GM19395 (cell line): ENCODE results near the gene SMIM35.

Source experiments
- ATAC-seq: cut with Tn5 transposase; IDR thresholded peaks from one replicate; pipeline ENCODE4 v1.9.1; 2021; ENCODE audit warnings: mild to moderate bottlenecking, moderate library complexity; ENCODE audit not compliant: unreplicated experiment

Gene SMIM35

DNA sequence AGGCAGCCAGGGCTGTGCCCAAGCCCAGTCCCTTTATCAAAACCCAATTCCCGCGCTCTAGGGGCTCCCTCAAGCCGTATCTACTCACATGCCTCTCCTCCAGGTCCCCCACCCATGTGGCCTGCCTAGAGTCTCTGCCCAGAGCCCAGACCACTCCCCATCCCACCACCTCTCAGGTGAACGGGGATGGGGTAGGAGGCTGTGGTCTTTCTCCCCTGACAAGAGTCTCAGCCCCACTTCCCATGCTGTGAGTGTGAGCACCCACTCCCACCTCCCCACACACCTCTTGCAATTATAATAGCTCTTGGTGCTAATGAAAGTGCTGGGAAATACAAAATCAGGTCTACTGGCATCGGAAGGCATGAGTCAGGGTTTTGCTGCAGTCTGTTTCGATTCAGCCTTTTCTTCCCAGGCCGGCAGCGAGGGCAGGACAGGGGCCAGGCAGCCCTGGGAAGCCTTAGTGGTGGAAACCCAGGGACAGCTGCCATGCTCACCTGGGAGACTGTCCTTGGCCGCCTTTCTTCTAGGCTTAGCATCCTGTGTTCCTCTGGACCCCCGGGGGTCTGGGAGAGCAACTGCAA is 26.6 kb downstream of the SMIM35 start:
- no peak for ATAC-seq

DNA sequence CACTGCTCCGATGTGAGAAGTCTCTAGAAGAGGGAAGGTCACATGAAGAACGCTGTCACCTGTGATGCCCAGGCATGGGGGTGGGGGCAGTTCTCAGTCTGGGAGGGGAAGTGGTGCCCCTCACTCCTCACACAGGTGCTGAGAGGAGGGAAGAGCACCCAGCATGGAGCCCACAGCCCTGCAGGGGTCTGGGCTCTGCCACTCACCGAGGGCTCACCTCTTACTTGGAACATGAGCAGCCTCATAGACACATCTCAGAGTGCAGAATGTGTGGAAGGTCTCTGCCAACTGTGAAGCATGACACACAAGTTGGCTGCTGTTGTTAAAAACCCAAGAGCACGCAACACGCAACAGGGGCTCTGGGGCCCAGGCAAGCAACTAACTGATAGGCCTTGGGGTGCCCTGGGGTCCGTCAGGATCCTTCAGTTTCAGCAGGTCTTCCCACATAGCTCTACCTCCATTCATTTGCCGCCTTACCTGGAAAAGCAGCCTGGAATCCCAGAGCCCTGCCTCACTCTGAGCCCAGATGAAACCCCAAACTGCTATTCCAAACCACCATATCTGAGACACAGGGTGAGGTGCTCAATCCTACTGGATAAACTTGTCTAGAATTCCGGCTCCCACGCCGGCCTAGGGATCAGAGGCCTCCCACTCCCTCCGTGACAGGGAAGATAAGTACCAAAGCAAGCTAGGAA is 27.4 kb downstream of the SMIM35 start:
- no peak for ATAC-seq

DNA sequence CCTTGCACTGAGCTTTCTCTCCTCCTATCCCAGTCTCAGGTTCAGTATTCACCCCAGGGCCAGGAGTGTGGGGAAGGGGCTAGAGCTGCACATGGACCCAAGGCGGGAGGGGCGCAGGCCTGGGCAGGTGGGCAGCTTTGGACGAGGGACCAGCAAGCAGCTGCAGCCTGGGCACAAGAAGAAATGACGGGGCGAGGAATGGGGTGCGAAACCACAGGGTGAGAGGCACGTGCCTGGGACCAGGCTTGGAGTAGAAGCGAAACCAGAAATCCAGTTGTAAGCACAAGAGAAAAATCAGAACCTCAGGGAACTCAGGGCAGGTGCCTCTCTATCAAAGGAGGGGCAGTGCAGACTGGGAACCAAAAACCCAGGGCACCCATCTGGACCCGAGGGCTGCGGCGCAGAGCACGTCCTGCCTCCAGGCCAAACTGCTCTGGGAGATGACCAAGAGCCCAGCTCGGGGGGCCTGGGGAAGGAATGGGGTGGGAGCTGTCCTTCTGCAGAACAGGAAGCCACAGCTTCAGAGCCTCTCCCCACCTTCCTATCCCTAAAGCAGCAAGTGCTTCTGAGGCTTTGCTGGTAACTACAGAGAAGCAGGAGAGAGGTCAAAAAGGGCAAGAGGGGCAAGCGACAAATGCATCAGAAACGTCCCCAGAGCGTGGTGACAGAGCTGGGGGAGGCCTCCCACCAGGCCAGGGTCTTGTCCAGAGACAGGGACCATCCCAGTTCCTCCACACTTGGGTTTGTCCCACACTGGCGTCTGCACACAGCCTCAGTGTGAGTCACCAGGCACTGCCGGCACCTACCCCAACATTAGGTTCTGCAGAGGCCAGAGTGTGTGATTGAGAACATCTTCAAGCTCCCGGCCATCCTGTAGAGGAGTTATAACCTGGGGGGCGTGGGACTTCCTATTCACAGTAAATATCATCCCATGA is 28.2 kb downstream of the SMIM35 start:
- ATAC-seq, result no peak

DNA sequence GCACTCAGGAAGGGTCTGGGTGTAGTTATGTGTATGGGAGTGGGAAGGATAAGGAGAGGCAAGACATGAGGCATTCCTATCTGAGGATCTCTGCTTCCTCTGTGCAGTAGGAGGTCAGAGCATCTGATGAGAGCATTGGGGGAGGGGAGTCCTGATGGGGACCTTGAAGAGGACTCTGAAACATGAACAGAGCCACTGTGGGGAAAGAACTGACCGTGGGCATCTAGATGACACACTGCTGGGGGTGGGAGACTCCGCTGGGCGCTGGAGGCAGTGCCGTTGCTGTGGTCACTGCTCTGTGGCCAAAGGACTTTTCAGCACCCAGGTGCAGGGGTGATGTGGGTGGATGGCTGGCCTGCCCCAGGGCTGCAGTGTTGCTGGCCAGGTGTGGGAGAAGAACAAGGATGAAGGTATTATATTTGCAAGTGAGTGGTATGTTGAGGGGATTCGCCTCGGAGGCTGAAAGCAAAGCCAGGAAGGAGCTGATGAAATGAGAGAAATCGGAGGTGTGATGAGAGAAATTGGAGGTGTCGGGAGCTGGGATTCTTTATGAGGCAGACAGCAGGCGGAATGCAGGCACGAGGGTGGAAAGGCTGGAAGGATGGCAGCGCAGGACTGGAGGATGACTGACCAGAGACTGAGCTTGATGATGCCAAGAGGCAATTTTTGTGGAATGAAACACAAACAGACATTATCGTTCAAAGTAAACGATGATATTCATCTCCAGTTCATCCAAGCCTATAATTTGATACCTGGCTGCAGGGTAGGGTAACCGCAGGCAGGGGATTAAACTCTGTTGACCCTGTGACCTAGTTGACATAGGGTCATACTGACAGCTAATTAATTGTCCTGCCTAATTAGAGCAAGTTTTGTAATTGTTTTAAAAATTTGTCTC is 29.3 kb downstream of the SMIM35 start:
- no peak for ATAC-seq

DNA sequence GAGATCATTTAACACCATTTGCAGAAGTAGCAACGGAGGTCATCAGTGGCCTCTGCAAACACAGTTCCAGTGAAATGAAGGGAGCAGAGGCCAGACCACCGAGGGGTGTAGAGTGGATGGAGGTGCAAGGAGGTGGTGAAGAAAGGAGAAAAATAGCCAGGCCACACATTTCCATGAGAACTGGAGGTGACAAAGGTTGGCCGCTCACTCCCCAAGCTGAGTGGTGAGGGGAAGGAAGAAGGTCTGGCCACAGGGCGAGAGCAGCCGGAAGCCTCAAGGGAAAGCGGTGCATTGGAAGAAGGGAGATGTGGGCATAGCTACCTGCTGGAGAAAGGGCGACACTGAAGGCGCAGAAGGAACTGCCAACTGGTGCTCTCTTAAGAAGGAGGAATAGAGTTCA is 30.0 kb downstream of the SMIM35 start:
- ATAC-seq, result no peak

DNA sequence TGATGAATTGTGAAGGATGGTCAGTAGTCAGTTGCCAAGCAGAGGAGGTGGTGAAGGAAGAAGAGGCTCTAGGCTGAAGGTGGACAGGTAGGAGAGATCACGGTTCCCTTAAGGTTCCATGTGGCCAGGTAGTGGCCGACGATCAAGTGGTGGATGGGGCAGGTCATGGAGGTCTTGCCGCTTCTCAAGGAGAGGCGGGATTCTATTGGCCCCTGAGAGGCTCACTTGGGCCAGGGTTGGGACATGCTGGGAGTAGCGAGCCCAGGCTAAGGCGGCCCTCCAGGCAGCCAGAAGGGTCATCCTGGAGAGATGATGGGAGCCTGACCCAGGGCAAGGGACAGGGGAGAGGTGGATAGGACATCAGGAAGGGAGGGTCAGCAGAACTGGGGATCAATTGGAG is 30.8 kb downstream of the SMIM35 start:
- no peak for ATAC-seq

DNA sequence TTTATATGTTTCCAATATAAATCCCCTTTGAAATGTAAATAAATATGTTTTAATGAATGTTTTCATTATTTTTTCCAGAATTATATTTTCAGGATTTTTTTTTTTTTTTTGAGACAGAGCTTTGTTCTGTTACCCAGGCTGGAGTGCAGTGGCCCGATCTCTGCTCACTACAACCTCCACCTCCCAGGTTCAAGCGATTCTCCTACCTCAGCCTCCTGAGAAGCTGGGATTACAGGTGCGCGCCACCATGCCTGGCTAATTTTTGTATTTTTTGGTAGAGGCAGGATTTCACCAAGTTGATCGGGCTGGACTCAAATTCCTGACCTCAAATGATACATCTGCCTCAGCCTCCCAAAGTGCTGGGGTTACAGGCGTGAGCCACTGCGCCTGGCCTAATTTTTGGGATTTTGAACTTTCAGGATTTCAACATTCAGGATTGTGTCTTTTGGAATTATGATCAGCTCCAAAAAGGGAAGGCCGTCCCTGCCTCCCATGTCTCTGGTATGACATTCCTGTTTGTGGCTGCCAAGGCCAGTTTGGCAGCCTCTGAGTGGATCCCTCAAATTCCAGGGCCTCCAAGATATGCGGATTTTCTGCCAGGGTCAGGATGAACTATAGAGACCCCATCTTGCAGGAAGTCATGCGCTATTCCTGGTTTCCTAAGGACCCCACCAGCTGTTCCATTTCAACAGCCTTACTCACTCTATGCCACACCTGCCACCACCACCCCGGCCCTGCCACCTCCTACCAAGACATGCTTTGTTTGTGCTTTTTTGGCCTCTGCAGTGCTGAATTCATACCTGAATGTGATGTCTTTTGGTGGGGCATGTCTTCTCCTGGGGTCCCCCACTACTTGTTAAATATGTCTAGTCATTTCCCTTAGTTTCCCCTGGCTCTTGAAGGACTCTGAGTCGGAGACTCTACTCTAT is 31.8 kb downstream of the SMIM35 start:
- no peak for ATAC-seq

DNA sequence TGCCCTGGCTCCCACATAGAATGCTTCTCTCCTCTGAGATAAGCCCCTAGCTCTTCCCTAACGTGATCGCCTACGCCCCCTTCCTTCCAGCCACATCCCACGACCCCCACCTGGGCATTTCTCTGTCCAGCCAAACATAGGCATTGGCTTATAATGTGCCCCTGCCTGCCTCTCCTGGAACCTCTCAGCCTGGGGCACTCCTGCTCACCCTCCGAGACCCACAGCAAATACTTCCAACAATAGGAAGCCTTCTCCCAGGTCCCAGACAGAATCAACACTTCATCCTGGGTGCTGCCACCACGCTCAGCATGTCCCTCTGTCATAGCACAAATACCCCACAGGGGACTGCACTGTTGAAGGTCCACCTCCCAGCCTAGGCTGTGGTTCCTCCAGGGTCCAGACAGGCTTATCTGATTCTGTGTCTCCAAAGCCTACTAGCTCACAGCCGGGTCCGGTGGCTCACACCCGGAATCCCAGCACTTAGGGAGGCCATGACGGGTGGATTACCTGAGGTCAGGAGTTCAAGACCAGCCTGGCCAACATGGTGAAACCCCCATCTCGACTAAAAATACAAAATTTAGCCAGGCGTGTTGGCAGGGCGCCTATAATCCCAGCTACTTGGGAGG is 34.1 kb downstream of the SMIM35 start:
- ATAC-seq, result no peak

DNA sequence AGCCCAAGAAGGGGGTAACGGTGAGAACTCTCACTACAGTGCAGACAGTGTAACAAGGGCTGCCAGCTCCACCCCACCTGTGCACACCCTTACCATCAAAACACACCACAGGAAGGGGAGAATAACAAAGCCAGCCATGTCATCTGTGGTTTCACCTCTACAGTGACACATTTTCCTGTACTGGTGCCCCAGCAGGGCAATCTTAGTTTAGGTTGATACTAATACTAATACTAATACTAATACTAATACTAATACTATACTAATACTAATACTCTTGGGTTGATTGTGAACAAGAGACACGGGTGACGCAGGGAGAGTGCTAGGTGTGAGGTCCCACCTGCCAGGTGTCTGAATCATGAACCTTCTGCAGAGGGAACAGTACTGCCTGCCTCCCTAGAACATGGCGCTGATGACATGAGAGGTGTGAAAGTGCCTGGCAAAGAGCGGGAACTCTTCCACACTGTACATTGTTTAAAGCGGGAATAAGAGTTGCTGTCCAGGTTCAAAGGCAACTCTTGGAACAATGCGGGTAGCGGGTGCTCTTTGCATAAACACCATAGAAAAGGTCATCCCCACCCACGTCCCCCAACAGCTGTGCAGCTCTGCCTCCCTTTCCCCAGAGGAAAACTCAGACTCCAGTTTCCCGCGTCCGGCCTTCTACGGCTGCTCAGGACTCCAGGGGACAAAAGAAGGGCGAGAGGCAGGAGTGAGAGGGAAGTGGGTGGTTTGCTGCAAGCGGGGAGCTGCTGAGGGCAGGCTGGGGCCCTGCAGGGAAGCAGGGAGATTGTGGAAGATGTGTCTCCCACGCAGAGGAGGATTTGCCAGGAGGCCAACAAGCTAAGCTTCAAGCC is 34.9 kb downstream of the SMIM35 start:
- ATAC-seq, result no peak

DNA sequence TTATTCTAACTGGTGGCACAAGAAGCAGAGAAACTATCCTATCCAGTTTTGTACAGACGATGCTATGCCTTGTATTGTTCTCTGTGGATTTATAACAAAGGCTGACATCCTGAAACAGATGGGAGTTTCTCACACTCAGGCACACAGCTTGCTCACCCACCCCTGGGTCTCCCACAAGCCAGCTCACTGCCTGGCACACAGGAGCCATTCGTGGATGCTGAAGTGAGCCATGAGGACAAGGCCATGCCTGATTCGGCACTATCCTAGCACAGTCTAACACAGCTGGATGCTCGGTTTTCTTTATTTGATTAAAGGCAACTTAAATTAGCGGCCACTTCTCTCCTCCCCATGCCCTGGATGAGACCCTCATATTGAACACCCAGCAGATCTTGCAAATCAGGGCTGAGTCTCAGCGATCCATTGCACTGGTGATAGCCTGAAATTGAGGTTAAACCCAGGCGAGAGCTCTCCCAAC is 35.6 kb downstream of the SMIM35 start:
- no peak for ATAC-seq

DNA sequence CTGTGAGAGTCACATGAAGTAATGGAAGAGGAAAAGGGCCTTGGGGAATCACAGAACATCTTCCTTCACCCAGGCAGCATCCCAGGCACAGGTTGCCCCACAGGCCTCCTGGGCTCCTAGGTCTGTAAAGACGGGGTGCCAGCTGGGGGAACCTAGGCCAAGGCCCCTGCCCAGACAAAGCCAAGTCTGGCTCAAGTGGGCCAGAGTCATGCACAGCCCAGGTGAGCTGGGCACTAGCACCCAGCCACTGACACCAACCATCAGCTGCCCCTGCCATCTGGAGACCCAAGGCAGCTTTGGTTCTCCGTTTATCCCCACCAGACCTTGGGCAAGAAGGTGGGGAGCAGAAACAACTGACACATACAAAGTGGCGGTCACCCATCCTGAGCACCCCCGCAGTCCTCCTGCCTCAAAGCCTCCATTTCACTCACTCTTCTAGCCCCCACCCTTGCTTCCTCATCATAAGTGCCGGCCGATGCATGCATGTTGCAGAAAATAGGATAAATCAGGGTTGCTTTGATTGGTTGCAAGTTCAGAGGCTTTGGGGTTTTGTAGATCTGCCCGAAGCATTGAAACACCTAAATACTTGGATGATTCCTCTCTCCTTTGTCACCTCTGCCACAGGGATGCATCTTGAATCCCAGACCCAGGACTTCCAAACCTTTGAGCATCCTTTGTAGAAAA is 36.4 kb downstream of the SMIM35 start:
- no peak for ATAC-seq

DNA sequence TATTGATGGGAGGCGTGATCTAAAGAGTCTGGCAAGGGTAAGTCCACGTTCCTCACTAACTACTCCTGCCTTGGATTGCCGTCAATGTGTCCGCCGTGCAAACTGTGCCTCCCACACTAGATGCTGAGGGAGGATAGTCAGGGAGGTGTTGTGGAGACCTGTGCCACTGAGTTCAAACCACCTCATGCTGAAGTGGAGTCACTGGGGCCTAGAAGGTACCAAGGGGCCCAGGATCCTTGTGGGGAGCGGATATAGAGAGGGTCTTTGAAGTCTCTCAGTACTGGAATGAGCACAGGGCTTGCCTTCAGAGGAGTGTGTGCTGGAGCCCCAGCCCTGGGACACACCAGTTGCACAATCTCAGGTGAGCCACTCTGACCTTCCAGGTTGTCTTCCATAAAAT is 37.0 kb downstream of the SMIM35 start:
- ATAC-seq, result no peak

DNA sequence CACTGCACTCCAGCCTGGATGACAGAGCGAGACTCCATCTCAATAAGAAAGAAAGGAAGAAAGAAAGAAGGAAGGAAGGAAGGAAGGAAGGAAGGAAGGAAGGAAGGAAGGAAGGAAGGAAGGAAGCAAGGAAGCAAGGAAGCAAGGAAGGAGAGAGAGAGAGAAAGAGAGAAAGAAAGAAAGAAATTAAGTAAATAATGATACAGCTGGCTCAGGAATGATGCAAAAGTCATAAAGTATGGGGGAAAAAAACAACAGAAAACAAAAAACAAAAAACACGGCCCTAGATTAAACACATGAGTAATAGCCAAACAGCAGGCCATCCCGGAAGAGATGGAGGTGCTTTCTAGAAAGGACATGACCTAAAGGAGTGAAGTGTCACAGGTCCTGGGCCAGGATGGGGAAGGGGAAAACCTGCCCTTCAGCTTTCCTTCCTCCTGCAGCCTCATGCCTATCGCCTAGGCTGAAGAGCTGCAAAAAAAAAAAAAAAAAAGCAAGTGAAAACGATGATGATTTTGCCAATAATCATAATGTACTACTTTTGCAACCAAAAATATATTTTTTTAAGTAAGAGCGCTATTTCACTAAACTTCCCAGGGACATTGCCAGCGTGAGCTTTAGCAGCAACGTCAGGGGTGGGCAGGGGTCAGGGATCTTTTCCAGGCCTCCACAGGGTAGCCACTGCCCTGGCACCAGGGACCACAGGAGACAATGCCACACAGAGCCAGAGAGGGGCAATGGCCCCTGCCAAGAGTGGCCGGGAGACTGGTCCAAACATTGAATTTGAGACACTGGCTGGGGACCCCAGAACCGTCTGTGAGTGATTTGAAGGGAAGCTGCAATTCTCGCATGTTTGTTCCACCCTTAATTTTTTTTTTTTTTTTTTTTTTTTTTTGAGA is 38.0 kb downstream of the SMIM35 start:
- ATAC-seq, result no peak

DNA sequence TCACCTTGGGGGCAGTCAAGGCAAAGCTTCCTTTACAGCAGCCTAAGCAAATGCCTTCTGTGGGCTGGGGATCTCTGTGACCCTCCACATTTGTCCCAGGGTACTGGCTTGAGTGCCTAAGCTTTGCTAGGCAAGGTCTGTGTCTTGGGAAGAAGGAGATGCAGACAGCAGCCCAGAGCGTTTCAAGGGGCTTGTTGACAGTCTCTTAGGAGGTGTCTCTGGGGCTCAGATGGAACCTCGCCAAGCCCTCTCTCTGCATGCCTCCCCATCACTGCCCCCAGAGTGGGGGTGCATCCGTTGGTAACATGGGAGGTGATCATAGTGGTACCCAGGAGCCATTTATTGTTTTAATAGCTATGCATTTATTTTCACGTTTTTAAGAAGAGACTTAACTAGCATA is 39.0 kb downstream of the SMIM35 start:
- ATAC-seq, result no peak

DNA sequence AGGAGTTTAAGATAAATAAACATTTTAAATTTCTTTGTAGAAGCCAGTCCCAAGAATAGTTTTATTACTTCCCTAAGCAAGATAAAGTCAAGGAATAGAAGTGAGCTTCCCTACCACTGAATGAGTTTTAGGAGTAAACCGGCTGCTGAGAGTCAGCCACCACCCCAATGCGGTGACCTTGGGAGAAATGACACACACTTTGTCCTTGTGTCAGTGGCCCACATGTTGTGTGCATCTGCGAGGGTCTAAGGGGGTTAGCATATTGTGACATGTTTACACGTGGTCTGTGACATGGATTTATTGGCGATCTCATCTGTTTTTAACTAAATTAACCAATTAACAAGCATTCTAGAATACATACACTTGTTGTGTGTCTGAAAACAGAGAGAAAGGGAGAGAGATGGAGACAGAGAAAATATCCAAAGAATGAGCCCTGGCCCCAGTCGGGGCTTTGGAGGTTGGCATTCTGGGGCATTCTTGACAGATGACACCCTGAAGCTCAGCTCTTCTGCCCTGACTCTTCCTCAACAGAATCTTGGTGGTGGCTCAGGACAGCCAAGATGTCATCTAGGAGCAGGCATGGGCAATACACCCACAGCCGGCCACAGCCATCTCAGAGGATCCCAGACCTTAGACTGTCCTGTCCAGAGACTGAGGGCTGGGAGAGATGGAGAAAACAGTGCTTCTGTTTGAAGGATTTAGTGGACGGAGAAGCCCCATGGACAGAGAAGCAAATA is 39.6 kb downstream of the SMIM35 start:
- no peak for ATAC-seq
